GM23338 (cell line): ENCODE measurements around the gene PARP6. TPM values are rescaled to one million over a fixed set of nuclear protein-coding genes. Genes with fewer than 3 reads are reported as not detected.

Experiments used
- ATAC-seq: fragments of 200-7000 bp; cut with Tn5 transposase; 3 replicates; pipeline ENCODE4 v1.9.1; 2020
- DNase-seq: peaks from one replicate; pipeline ENCODE4 v3.0.0-alpha.2; 2015; ENCODE audit warnings: low spot score
- H2AFZ ChIP-seq: fragments of 200-600 bp; sonication (generic); 2 replicates; pipeline ENCODE4 v1.8.0; 2016; ENCODE audit warnings: antibody characterized with exemption, mild to moderate bottlenecking, moderate library complexity
- H3F3A ChIP-seq: fragments of 200-600 bp; sonication (generic); replicated peaks from 2 replicates; pipeline ENCODE4 v1.8.0; 2017; ENCODE audit warnings: antibody characterized with exemption, mixed run types, low read depth
- H3K27ac ChIP-seq: fragments of 200-600 bp; sonication (generic); 2 replicates; pipeline ENCODE4 v1.6.1; 2016; ENCODE audit warnings: low read depth
- H3K27me3 ChIP-seq: fragments of 200-600 bp; sonication (generic); 2 replicates; pipeline ENCODE4 v1.8.0; 2016; ENCODE audit warnings: mild to moderate bottlenecking, mixed run types, moderate library complexity; ENCODE audit not compliant: insufficient read depth
- H3K36me3 ChIP-seq: fragments of 200-600 bp; sonication (generic); 2 replicates; pipeline ENCODE4 v1.8.0; 2016; ENCODE audit warnings: mild to moderate bottlenecking; ENCODE audit not compliant: insufficient read depth
- H3K4me1 ChIP-seq: fragments of 200-600 bp; sonication (generic); 2 replicates; pipeline ENCODE4 v1.8.0; 2016; ENCODE audit warnings: mild to moderate bottlenecking, moderate library complexity; ENCODE audit not compliant: insufficient read depth
- H3K4me2 ChIP-seq: fragments of 200-600 bp; sonication (generic); 2 replicates; pipeline ENCODE4 v1.7.1; 2017; ENCODE audit warnings: mixed run types
- H3K4me3 ChIP-seq: fragments of 200-600 bp; sonication (generic); 2 replicates; pipeline ENCODE4 v1.6.1; 2016; ENCODE audit warnings: mixed run types
- H3K79me2 ChIP-seq: fragments of 200-600 bp; sonication (generic); replicated peaks from 2 replicates; pipeline ENCODE4 v1.8.0; 2017; ENCODE audit warnings: mild to moderate bottlenecking; ENCODE audit not compliant: insufficient read depth
- H3K9me2 ChIP-seq: fragments of 200-600 bp; sonication (generic); 2 replicates; pipeline ENCODE4 v1.8.0; 2017; ENCODE audit not compliant: insufficient read depth
- H4K20me1 ChIP-seq: fragments of 200-600 bp; sonication (generic); replicated peaks from 2 replicates; pipeline ENCODE4 v1.8.0; 2017; ENCODE audit warnings: mild to moderate bottlenecking; ENCODE audit not compliant: insufficient read depth
- H3K27ac Mint-ChIP-seq: 2 replicates; pipeline ENCODE4 v1.8.0; 2020; ENCODE audit warnings: inconsistent platforms, mild to moderate bottlenecking, moderate library complexity, mixed read lengths
- H3K27me3 Mint-ChIP-seq: 3 replicates; pipeline ENCODE4 v1.8.0; 2022; ENCODE audit warnings: low read depth, mild to moderate bottlenecking, moderate library complexity, mixed read lengths, inconsistent platforms; ENCODE audit not compliant: insufficient read depth, poor library complexity
- H3K36me3 Mint-ChIP-seq: 3 replicates; pipeline ENCODE4 v1.8.0; 2021; ENCODE audit warnings: low read depth, mild to moderate bottlenecking, inconsistent platforms, moderate library complexity, mixed read lengths
- H3K4me1 Mint-ChIP-seq: 3 replicates; pipeline ENCODE4 v1.8.0; 2020; ENCODE audit warnings: mild to moderate bottlenecking, inconsistent platforms, mixed read lengths
- H3K4me3 Mint-ChIP-seq: 3 replicates; pipeline ENCODE4 v1.8.0; 2021; ENCODE audit warnings: moderate library complexity, mild to moderate bottlenecking, inconsistent platforms, mixed read lengths
- H3K9me3 Mint-ChIP-seq: 3 replicates; pipeline ENCODE4 v1.8.0; 2020; ENCODE audit warnings: moderate library complexity, mild to moderate bottlenecking, inconsistent platforms, mixed read lengths
- CREB1 ChIP-seq: fragments of 250-450 bp; sonication (Bioruptor Pico); IDR thresholded peaks from 2 replicates; pipeline ENCODE4 v1.5.0; 2020; ENCODE audit warnings: low read depth, mild to moderate bottlenecking, moderate library complexity
- EZH2 ChIP-seq: fragments of 200-600 bp; sonication (generic); IDR thresholded peaks from one replicate; pipeline ENCODE4 v1.8.0; 2017; ENCODE audit warnings: antibody characterized with exemption, mild to moderate bottlenecking, low read depth; ENCODE audit not compliant: unreplicated experiment
- EZH2phosphoT487 ChIP-seq: fragments of 200-600 bp; sonication (generic); IDR thresholded peaks from one replicate; pipeline ENCODE4 v1.8.1; 2018; ENCODE audit warnings: antibody characterized with exemption; ENCODE audit not compliant: unreplicated experiment
- JUNB ChIP-seq: IDR thresholded peaks from one replicate; pipeline ENCODE4 v1.6.1; 2016; ENCODE audit warnings: antibody characterized with exemption; ENCODE audit not compliant: unreplicated experiment
- NANOG ChIP-seq: IDR thresholded peaks from 2 replicates; pipeline ENCODE4 v1.6.1; 2016; ENCODE audit warnings: antibody characterized with exemption, borderline replicate concordance
- POLR2AphosphoS5 ChIP-seq: IDR thresholded peaks from 2 replicates; pipeline ENCODE4 v1.6.1; 2016; ENCODE audit warnings: antibody characterized with exemption, low read depth
- STAT1 ChIP-seq: IDR thresholded peaks from one replicate; pipeline ENCODE4 v1.6.1; 2016; ENCODE audit warnings: antibody characterized with exemption; ENCODE audit not compliant: unreplicated experiment
- ZNF114 ChIP-seq: fragments of 250-450 bp; sonication (Bioruptor Pico); IDR thresholded peaks from 2 replicates; pipeline ENCODE4 v1.5.0; 2020; ENCODE audit warnings: mild to moderate bottlenecking, moderate library complexity
- ZNF331 ChIP-seq: fragments of 250-450 bp; sonication (Bioruptor Pico); IDR thresholded peaks from 2 replicates; pipeline ENCODE4 v1.5.0; 2020; ENCODE audit warnings: low read depth, mild to moderate bottlenecking, moderate library complexity
- polyA plus RNA-seq: library from polyadenylated mRNA; unstranded; fragments of >200 nt; fragmentation: Nextera tagmentation; extraction: Ambion mirVana; gene quantifications from 2 replicates; pipeline ENCODE4 v1.2.1, GENCODE V29; 2016
- total RNA-seq: library from RNA; depleted of rRNA; stranded (reverse); fragments of >200 nt; shearing (Covaris generic); gene quantifications from 2 replicates; pipeline ENCODE4 v1.2.3, GENCODE V29; 2014
- TF ChIP-seq, protein P1 (sequence below), 2 experiments: fragments of 200-600 bp in 1 of 2; sonication (generic) in 1 of 2; conservative IDR thresholded peaks; 2 replicates each; pipeline versions ENCODE4 v1.5.1 to v1.6.1; 2016 to 2017; ENCODE audit warnings: antibody characterized with exemption in 2 of 2, low read depth in 2 of 2, mild to moderate bottlenecking in 2 of 2, moderate library complexity in 1 of 2
- TF ChIP-seq, protein P2 (sequence below): IDR thresholded peaks from 2 replicates; pipeline ENCODE4 v1.6.1; 2016; ENCODE audit warnings: antibody characterized with exemption
- TF ChIP-seq, protein P3 (sequence below): fragments of 250-450 bp; sonication (Bioruptor Pico); IDR thresholded peaks from 2 replicates; pipeline ENCODE4 v1.5.0; 2020; ENCODE audit warnings: mild to moderate bottlenecking, moderate library complexity
- TF ChIP-seq, protein P4 (sequence below): IDR thresholded peaks from one replicate; pipeline ENCODE4 v1.6.1; 2018; ENCODE audit warnings: antibody characterized with exemption; ENCODE audit not compliant: unreplicated experiment

PARP6 gene
- total and polyA plus RNA-seq, 2 experiments from 2014 or later = 27.6 to 28.1 TPM

DNA sequence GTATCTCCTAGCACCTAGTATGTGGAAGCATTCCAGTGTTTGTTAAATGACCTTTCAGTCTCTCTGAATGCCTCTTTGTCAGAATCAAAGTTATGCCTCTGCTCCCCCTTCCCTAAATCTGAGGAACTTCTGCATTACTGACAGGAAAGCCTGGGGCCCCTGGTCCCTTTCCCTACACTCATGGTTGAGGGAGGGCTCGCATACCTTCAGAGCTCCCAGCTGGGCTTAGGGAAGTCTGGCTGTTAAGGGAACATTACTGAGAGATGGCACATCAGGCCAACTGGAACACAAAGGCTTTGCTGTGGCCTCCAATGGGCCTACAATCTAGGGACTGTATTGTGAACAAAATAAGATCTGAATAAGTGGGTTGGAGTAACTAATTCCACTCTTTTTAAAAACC is 51.7 kb downstream of the PARP6 start:
- H3K4me3 Mint-ChIP-seq = no peak overlapping the region

More for the DNA sequence above, 51.7 kb downstream of the PARP6 start:
- Histone ChIP-seq H2AFZ (no peak overlapping the region), H4K20me1 (peaks cover 91% of the 10 kb centered on the region), H3K4me2 (no peak overlapping the region), H3K9me2 (no peaks in the 10 kb centered on the region), H3F3A (peaks cover 21% of the 10 kb centered on the region), H3K27ac (no peak overlapping the region), H3K4me3 (no peak overlapping the region), H3K4me1 (peaks cover 19% of the 10 kb centered on the region), H3K27me3 (no peaks in the 10 kb centered on the region), H3K79me2 (peaks cover 95% of the 10 kb centered on the region), H3K36me3 (peaks cover 70% of the 10 kb centered on the region)
- H3K36me3 Mint-ChIP-seq = peaks cover 80% of the 10 kb centered on the region
- DNase-seq (peak; percentile 48), ATAC-seq (peak; percentile 71)
- H3K27me3 Mint-ChIP-seq = peaks cover 5% of the 10 kb centered on the region
- peaks cover 37% of the 10 kb centered on the region for H3K4me1 Mint-ChIP-seq
- no peak overlapping the region for H3K27ac Mint-ChIP-seq
- TF ChIP-seq, protein P1, sequence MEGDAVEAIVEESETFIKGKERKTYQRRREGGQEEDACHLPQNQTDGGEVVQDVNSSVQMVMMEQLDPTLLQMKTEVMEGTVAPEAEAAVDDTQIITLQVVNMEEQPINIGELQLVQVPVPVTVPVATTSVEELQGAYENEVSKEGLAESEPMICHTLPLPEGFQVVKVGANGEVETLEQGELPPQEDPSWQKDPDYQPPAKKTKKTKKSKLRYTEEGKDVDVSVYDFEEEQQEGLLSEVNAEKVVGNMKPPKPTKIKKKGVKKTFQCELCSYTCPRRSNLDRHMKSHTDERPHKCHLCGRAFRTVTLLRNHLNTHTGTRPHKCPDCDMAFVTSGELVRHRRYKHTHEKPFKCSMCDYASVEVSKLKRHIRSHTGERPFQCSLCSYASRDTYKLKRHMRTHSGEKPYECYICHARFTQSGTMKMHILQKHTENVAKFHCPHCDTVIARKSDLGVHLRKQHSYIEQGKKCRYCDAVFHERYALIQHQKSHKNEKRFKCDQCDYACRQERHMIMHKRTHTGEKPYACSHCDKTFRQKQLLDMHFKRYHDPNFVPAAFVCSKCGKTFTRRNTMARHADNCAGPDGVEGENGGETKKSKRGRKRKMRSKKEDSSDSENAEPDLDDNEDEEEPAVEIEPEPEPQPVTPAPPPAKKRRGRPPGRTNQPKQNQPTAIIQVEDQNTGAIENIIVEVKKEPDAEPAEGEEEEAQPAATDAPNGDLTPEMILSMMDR (conservative IDR thresholded peaks at IDR 0.05; ENCODE audit: low read depth in 2 of 2) = no peak
- TF ChIP-seq, protein P2, sequence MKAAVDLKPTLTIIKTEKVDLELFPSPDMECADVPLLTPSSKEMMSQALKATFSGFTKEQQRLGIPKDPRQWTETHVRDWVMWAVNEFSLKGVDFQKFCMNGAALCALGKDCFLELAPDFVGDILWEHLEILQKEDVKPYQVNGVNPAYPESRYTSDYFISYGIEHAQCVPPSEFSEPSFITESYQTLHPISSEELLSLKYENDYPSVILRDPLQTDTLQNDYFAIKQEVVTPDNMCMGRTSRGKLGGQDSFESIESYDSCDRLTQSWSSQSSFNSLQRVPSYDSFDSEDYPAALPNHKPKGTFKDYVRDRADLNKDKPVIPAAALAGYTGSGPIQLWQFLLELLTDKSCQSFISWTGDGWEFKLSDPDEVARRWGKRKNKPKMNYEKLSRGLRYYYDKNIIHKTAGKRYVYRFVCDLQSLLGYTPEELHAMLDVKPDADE = no peak
- TF ChIP-seq STAT1 (no peak), NANOG (no peak), ZNF114 (CRISPR knock-in tag) (no peak), CREB1 (CRISPR knock-in tag) (no peak), JUNB (no peak), POLR2AphosphoS5 (no peak), ZNF331 (CRISPR knock-in tag) (no peak), EZH2phosphoT487 (no peak), EZH2 (no peak)
- TF ChIP-seq, protein P3, sequence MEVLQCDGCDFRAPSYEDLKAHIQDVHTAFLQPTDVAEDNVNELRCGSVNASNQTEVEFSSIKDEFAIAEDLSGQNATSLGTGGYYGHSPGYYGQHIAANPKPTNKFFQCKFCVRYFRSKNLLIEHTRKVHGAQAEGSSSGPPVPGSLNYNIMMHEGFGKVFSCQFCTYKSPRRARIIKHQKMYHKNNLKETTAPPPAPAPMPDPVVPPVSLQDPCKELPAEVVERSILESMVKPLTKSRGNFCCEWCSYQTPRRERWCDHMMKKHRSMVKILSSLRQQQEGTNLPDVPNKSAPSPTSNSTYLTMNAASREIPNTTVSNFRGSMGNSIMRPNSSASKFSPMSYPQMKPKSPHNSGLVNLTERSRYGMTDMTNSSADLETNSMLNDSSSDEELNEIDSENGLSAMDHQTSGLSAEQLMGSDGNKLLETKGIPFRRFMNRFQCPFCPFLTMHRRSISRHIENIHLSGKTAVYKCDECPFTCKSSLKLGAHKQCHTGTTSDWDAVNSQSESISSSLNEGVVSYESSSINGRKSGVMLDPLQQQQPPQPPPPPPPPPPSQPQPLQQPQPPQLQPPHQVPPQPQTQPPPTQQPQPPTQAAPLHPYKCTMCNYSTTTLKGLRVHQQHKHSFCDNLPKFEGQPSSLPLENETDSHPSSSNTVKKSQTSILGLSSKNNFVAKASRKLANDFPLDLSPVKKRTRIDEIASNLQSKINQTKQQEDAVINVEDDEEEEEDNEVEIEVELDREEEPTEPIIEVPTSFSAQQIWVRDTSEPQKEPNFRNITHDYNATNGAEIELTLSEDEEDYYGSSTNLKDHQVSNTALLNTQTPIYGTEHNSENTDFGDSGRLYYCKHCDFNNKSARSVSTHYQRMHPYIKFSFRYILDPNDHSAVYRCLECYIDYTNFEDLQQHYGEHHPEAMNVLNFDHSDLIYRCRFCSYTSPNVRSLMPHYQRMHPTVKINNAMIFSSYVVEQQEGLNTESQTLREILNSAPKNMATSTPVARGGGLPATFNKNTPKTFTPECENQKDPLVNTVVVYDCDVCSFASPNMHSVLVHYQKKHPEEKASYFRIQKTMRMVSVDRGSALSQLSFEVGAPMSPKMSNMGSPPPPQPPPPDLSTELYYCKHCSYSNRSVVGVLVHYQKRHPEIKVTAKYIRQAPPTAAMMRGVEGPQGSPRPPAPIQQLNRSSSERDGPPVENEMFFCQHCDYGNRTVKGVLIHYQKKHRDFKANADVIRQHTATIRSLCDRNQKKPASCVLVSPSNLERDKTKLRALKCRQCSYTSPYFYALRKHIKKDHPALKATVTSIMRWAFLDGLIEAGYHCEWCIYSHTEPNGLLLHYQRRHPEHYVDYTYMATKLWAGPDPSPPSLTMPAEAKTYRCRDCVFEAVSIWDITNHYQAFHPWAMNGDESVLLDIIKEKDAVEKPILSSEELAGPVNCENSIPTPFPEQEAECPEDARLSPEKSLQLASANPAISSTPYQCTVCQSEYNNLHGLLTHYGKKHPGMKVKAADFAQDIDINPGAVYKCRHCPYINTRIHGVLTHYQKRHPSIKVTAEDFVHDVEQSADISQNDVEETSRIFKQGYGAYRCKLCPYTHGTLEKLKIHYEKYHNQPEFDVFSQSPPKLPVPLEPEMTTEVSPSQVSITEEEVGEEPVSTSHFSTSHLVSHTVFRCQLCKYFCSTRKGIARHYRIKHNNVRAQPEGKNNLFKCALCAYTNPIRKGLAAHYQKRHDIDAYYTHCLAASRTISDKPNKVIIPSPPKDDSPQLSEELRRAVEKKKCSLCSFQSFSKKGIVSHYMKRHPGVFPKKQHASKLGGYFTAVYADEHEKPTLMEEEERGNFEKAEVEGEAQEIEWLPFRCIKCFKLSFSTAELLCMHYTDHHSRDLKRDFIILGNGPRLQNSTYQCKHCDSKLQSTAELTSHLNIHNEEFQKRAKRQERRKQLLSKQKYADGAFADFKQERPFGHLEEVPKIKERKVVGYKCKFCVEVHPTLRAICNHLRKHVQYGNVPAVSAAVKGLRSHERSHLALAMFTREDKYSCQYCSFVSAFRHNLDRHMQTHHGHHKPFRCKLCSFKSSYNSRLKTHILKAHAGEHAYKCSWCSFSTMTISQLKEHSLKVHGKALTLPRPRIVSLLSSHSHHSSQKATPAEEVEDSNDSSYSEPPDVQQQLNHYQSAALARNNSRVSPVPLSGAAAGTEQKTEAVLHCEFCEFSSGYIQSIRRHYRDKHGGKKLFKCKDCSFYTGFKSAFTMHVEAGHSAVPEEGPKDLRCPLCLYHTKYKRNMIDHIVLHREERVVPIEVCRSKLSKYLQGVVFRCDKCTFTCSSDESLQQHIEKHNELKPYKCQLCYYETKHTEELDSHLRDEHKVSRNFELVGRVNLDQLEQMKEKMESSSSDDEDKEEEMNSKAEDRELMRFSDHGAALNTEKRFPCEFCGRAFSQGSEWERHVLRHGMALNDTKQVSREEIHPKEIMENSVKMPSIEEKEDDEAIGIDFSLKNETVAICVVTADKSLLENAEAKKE = no peak
- TF ChIP-seq, protein P4, sequence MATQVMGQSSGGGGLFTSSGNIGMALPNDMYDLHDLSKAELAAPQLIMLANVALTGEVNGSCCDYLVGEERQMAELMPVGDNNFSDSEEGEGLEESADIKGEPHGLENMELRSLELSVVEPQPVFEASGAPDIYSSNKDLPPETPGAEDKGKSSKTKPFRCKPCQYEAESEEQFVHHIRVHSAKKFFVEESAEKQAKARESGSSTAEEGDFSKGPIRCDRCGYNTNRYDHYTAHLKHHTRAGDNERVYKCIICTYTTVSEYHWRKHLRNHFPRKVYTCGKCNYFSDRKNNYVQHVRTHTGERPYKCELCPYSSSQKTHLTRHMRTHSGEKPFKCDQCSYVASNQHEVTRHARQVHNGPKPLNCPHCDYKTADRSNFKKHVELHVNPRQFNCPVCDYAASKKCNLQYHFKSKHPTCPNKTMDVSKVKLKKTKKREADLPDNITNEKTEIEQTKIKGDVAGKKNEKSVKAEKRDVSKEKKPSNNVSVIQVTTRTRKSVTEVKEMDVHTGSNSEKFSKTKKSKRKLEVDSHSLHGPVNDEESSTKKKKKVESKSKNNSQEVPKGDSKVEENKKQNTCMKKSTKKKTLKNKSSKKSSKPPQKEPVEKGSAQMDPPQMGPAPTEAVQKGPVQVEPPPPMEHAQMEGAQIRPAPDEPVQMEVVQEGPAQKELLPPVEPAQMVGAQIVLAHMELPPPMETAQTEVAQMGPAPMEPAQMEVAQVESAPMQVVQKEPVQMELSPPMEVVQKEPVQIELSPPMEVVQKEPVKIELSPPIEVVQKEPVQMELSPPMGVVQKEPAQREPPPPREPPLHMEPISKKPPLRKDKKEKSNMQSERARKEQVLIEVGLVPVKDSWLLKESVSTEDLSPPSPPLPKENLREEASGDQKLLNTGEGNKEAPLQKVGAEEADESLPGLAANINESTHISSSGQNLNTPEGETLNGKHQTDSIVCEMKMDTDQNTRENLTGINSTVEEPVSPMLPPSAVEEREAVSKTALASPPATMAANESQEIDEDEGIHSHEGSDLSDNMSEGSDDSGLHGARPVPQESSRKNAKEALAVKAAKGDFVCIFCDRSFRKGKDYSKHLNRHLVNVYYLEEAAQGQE = no peak
- H3K9me3 Mint-ChIP-seq = no peaks in the 10 kb centered on the region
